ENCODE results near the gene SCOC. TPM values are rescaled to one million over a fixed set of nuclear protein-coding genes. Genes with fewer than 3 reads are reported as not detected.
A peak's percentile ranks its signal among the peaks of the same experiment; 100 is the strongest.

Gene SCOC
- total RNA-seq, 1 experiment from 2014 or later: 44.2 TPM

DNA sequence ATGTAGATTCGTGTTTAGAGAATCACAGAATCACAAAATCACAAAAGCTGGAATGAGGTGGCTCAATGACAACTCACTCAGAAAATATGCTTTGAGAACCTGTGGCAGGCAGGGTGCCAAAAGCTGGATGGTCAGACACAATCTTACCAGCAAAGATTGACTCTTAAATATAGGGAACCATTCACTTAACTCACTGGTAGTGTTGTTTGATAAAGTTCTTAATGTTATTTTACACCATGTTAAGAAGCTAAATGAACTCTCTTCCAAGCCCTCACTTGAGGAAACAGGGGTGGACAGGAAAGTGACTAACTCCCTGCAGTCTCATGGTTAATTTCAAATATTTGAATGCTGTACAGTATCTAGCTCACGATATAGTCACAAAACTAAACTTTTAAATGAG lies 5.7 kb upstream of the SCOC start:
- DNase-seq (ENCODE audit: low spot score): no peak
- TF ChIP-seq EZH2 (IDR thresholded peaks at IDR 0.05; ENCODE audit: borderline replicate concordance, low read depth, low read length, poor library complexity, severe bottlenecking): no peak
- TF ChIP-seq, protein P1, sequence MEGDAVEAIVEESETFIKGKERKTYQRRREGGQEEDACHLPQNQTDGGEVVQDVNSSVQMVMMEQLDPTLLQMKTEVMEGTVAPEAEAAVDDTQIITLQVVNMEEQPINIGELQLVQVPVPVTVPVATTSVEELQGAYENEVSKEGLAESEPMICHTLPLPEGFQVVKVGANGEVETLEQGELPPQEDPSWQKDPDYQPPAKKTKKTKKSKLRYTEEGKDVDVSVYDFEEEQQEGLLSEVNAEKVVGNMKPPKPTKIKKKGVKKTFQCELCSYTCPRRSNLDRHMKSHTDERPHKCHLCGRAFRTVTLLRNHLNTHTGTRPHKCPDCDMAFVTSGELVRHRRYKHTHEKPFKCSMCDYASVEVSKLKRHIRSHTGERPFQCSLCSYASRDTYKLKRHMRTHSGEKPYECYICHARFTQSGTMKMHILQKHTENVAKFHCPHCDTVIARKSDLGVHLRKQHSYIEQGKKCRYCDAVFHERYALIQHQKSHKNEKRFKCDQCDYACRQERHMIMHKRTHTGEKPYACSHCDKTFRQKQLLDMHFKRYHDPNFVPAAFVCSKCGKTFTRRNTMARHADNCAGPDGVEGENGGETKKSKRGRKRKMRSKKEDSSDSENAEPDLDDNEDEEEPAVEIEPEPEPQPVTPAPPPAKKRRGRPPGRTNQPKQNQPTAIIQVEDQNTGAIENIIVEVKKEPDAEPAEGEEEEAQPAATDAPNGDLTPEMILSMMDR (conservative IDR thresholded peaks at IDR 0.05; ENCODE audit: low read depth, low read length): no peak
- H3K9me3 ChIP-seq (ENCODE audit: low read depth, low read length, poor library complexity, severe bottlenecking): no peaks in the 10 kb centered on the region
- no TSS peak for BruUV-seq (replicated peaks)
- CTCF ChIA-PET: interaction anchor here (0.9 kb wide), 1 partner anchor 37 kb away, joined by 3 read pairs; no protein-coding TSS in a partner anchor
- no peak overlapping the region for H3K27ac ChIP-seq (ENCODE audit: low read depth, low read length, poor library complexity, severe bottlenecking)
- H3K27me3 ChIP-seq (replicated peaks; ENCODE audit: insufficient read depth, low read depth, low read length, poor library complexity): peaks cover 35% of the 10 kb centered on the region
- H3K36me3 ChIP-seq (ENCODE audit: insufficient read depth, low read length, poor library complexity, severe bottlenecking): no peaks in the 10 kb centered on the region
- intact Hi-C loops (cut with micrococcal nuclease; ENCODE audit: unreplicated experiment): loop anchor here (10.0 kb wide), 1 partner anchor 157 kb away; the partner anchor contains the start of gene ELMOD2
- peaks cover 12% of the 10 kb centered on the region for H3K4me1 ChIP-seq (ENCODE audit: insufficient read depth, low read length, poor library complexity, severe bottlenecking)
- POLR2A ChIA-PET (ENCODE audit: low non-redundant PET): no interaction called here
- H3K4me3 ChIP-seq (ENCODE audit: low read depth, low read length, poor library complexity, severe bottlenecking): no peak overlapping the region

DNA sequence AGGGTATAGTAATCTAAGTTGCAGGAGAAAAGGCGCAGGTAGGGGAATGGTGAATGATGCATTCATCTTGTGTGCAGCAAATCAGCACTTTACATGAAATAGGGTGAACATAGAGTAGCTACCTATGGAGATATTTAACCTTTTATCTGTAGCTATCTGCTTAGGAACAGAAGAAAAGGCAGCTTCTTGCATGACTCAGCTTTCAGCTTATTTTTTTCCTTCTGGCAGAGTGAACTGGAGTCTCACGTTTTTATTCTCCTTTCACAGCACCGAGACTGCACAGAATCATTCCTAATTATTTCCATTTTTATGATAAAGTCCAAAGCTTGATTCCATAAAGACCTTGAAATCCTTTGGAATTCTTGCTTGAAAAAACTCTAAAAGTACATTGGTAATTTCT lies 4.8 kb upstream of the SCOC start:
- TF ChIP-seq EZH2 (IDR thresholded peaks at IDR 0.05; ENCODE audit: borderline replicate concordance, low read depth, low read length, poor library complexity, severe bottlenecking): no peak
- TF ChIP-seq, protein P1 (conservative IDR thresholded peaks at IDR 0.05; ENCODE audit: low read depth, low read length): no peak
- no peaks in the 10 kb centered on the region for H3K36me3 ChIP-seq (ENCODE audit: insufficient read depth, low read length, poor library complexity, severe bottlenecking)
- H3K27me3 ChIP-seq (replicated peaks; ENCODE audit: insufficient read depth, low read depth, low read length, poor library complexity): peaks cover 35% of the 10 kb centered on the region
- H3K4me3 ChIP-seq (ENCODE audit: low read depth, low read length, poor library complexity, severe bottlenecking): no peak overlapping the region
- H3K4me1 ChIP-seq (ENCODE audit: insufficient read depth, low read length, poor library complexity, severe bottlenecking): peaks cover 11% of the 10 kb centered on the region
- no peak for DNase-seq (ENCODE audit: low spot score)
- POLR2A ChIA-PET (ENCODE audit: low non-redundant PET): no interaction called here
- no peaks in the 10 kb centered on the region for H3K9me3 ChIP-seq (ENCODE audit: low read depth, low read length, poor library complexity, severe bottlenecking)
- CTCF ChIA-PET: no interaction called here
- H3K27ac ChIP-seq (ENCODE audit: low read depth, low read length, poor library complexity, severe bottlenecking): no peak overlapping the region
- no TSS peak for BruUV-seq (replicated peaks)
- intact Hi-C loops (cut with micrococcal nuclease; ENCODE audit: unreplicated experiment): loop anchor here (10.0 kb wide), 1 partner anchor 156 kb away; the partner anchor contains the start of gene ELMOD2

DNA sequence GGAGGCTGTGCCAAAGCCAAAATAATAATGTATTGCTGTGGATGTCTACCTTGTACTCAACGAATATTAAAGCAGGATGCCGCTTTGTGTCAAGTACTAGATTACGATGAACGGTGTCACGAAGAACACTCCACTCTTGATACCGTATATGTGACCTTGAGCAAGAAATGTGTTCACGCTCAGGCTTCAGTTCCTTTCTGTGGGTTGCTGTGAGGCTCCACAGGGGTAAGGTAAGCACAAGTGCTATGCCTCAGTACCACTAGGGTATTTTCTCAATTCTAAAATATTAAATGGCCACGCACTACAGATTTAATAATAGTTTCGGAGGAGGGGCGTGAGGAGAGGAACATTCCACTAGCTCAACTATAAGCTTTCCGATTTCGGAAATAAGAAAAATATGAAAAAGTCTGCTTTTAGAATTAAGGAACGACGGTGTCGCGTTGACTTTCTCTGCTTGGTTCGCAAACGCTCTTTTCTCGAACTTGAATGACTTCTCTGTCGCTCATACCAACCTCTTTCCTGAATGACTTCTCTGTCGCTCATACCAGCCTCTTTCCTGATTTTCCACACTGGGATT lies 607 bp upstream of the SCOC start:
- intact Hi-C loops (cut with micrococcal nuclease; ENCODE audit: unreplicated experiment): no loop called here
- no peaks in the 10 kb centered on the region for H3K9me3 ChIP-seq (ENCODE audit: low read depth, low read length, poor library complexity, severe bottlenecking)
- no peaks in the 10 kb centered on the region for H3K36me3 ChIP-seq (ENCODE audit: insufficient read depth, low read length, poor library complexity, severe bottlenecking)
- DNase-seq (ENCODE audit: low spot score): peak; percentile 33
- TF ChIP-seq EZH2 (IDR thresholded peaks at IDR 0.05; ENCODE audit: borderline replicate concordance, low read depth, low read length, poor library complexity, severe bottlenecking): no peak
- TF ChIP-seq, protein P1 (conservative IDR thresholded peaks at IDR 0.05; ENCODE audit: low read depth, low read length): 0 out of 2 replicates have a peak, but pooled peaks have one; percentile 20
- BruUV-seq (replicated peaks): no TSS peak
- CTCF ChIA-PET: interaction anchor here (1.9 kb wide), 1 partner anchor 13 kb away, joined by 11 read pairs; no protein-coding TSS in a partner anchor
- POLR2A ChIA-PET (ENCODE audit: low non-redundant PET): interaction anchor here (0.6 kb wide), 1 partner anchor 139 kb away, joined by 5 read pairs; no protein-coding TSS in a partner anchor
- H3K27me3 ChIP-seq (replicated peaks; ENCODE audit: insufficient read depth, low read depth, low read length, poor library complexity): peaks cover 9% of the 10 kb centered on the region
- H3K4me3 ChIP-seq (ENCODE audit: low read depth, low read length, poor library complexity, severe bottlenecking): peak overlapping the region; percentile 95
- peak overlapping the region; percentile 82 for H3K27ac ChIP-seq (ENCODE audit: low read depth, low read length, poor library complexity, severe bottlenecking)
- peaks cover 14% of the 10 kb centered on the region for H3K4me1 ChIP-seq (ENCODE audit: insufficient read depth, low read length, poor library complexity, severe bottlenecking)
